ENCODE results near the gene MYCBP2. TPM values are rescaled to one million over a fixed set of nuclear protein-coding genes. Genes with fewer than 3 reads are reported as not detected.
A peak's percentile ranks its signal among the peaks of the same experiment; 100 is the strongest.
"Not testable (repeated sequence)": the region's sequence is repeated elsewhere in the genome, so short reads cannot be mapped to it uniquely, and the experiment has no call there.

Gene MYCBP2
- total RNA-seq, 1 donor from 2014 or later = 198 TPM

GRCh38 chr13:77300176-77301037 is 26.5 kb downstream of the MYCBP2 start:
- DNase-seq (ENCODE audit: low spot score in 2 of 2) = no peak
- FAIRE-seq = no peak

GRCh38 chr13:77299587-77299986 is 27.3 kb downstream of the MYCBP2 start:
- DNase-seq (ENCODE audit: low spot score in 2 of 2) (no peak), FAIRE-seq (peak; percentile 31)

DNA sequence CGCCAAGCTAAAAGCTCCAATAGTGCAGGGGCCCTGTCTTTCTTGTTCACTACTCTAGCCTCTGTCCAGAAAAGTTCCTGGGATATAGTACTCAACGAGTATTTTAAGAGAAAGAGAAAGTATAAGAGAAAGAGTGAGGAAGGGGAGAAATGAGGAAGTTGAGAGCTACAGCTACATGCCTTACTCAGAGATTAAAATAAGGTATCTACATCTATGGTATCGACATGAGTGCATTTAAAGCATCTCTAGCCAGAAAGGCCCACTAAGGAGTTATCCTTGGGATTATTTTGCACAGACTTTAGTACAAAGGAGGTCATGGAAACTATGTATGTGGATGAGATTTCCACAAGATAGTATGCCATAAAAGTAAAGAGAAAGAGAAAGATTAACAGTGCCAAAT is 28.5 kb downstream of the MYCBP2 start:
- FAIRE-seq (no peak), DNase-seq (ENCODE audit: low spot score in 2 of 2) (no peak)

GRCh38 chr13:77291774-77292173 is 35.1 kb downstream of the MYCBP2 start:
- FAIRE-seq (no peak), DNase-seq (ENCODE audit: low spot score in 2 of 2) (no peak)

GRCh38 chr13:77290342-77290741 is 36.6 kb downstream of the MYCBP2 start:
- FAIRE-seq (no peak), DNase-seq (ENCODE audit: low spot score in 2 of 2) (no peak)

DNA sequence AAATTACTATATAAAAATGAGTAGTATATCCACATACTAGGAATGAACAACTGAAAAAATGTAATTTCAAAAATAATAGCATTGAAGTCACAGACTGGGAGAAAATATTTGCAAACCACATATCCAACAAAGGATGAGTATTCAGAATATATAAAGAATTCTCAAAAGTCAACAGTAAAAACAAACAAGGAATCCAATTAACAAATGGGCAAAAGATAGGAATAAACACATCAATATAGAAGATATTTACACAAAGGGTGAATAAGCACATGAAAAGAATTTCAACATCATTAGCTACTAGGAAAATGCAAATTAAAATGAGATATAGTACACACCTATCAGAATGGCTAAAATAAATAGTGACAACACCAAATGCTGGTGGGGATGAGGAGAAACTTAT is 37.0 kb downstream of the MYCBP2 start:
- FAIRE-seq (peak; percentile 8), DNase-seq (ENCODE audit: low spot score in 2 of 2) (no peak)

- not testable (repeated sequence) for FAIRE-seq; DNase-seq (ENCODE audit: low spot score in 2 of 2)
These were observed 41.3 kb downstream of the MYCBP2 start for GRCh38 chr13:77285632-77286031.

GRCh38 chr13:77285098-77285497 is 41.8 kb downstream of the MYCBP2 start:
- DNase-seq (ENCODE audit: low spot score in 2 of 2) = no peak

GRCh38 chr13:77274126-77274525 is 52.8 kb downstream of the MYCBP2 start:
- FAIRE-seq (peak; percentile 3), DNase-seq (ENCODE audit: low spot score in 2 of 2) (no peak)

More at GRCh38 chr13:77285098-77285497, 41.8 kb downstream of the MYCBP2 start:
- FAIRE-seq = no peak

DNA sequence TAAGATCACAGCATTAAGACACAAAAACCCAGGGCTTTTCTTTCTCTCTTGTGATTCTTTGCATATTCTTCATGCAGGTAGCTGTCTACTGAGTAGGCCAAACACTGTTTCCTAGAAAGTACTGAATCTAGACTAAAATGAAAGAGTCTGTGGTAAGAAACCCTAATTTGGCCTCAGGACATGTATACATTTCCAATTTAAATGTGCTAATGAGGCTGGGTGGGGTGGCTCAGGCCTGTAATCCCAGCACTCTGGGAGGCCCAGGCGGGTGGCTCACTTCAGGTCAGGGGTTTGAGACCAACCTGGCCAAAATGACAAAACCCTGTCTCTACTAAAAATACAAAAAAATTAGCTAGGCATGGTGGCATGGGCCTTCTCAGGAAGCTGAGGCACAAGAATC is 57.8 kb downstream of the MYCBP2 start:
- FAIRE-seq = no peak
- DNase-seq (ENCODE audit: low spot score in 2 of 2) = no peak

GRCh38 chr13:77267362-77267761 is 59.5 kb downstream of the MYCBP2 start:
- DNase-seq (ENCODE audit: low spot score in 2 of 2) (no peak), FAIRE-seq (peak; percentile 44)

DNA sequence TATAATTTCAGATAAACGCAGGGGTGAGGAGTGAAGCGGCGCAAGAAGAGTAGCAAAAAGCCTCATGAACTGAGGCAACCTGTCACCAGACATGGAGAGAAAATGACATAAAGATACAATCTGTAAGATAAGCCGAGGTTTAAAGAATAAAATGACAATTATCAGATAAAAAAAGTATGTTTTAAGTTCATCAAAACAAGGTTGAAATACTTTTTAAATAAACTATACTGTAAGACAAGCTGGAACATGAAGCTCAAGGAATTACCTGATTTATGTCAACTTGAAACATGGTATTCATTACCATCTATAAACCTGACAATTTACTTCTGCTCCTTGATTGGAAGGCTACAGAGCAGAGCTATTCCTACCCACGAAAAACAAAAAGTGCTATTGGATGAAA is 61.6 kb downstream of the MYCBP2 start:
- FAIRE-seq = no peak
- no peak for DNase-seq (ENCODE audit: low spot score in 2 of 2)

DNA sequence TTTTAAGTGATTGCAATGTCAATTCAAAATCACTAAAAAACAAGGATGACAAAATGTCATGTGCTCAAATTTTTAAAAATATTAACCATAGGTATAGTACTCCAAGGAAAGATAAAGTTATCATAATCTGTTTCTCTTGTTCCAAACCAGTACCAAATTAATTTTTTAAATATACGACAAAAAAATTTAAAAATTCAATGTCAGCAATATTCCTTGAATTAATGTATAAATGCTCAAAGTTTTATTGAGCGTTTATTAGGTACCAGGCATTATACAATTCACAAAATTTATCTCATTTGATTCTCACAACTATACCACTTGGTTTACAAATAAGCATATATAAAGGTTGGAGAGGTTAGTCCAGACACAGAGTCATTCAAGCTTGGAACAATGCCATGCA is 64.7 kb downstream of the MYCBP2 start:
- FAIRE-seq (peak; percentile 26), DNase-seq (ENCODE audit: low spot score in 2 of 2) (no peak)

GRCh38 chr13:77250975-77251374 is 75.9 kb downstream of the MYCBP2 start:
- DNase-seq (ENCODE audit: low spot score in 2 of 2) (no peak), FAIRE-seq (no peak)

GRCh38 chr13:77245224-77245623 is 81.7 kb downstream of the MYCBP2 start:
- not testable (repeated sequence) for FAIRE-seq; DNase-seq (ENCODE audit: low spot score in 2 of 2)

DNA sequence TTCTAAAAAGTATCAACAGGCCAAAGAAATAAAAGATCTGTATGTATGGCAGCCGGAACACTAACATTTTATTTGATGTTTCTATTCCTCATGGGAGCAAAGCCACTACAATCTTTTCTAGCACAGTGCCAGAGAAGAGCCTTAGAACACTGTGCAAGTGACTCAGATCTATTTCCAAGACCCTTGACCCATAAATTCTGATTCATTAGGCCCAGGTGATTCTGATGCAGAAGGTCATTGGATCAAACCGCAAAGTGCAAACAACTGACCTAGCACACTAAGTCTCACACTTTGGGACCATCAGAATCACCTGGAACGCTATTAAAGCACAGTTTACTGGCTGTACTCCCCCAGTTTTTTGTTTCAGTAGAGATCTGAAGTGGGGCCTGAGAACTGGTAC is 87.6 kb downstream of the MYCBP2 start:
- FAIRE-seq (no peak), DNase-seq (ENCODE audit: low spot score in 2 of 2) (no peak)

- FAIRE-seq = no peak
These were observed 91.4 kb downstream of the MYCBP2 start for GRCh38 chr13:77235456-77236022.

DNA sequence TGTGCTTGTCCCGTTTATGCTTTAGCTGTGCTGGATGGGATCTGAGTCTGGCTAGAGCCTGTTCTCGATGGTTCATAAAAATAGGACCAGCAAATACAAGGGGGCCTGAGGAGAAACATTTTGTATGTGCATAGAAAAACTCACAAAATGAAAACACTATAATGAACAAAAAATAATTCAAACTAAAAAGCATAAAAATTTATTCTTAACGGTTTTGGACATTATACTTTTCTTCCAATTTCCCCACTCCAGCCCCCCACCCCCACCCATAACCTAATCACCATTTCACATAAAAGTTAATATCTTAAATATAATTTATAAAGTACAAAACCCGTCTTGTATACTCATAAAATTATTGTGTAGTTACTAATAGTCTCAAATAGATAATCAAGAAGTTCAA is 93.7 kb downstream of the MYCBP2 start:
- DNase-seq (ENCODE audit: low spot score in 2 of 2) (no peak), FAIRE-seq (no peak)

More at GRCh38 chr13:77235456-77236022, 91.4 kb downstream of the MYCBP2 start:
- DNase-seq (ENCODE audit: low spot score in 2 of 2) = no peak

DNA sequence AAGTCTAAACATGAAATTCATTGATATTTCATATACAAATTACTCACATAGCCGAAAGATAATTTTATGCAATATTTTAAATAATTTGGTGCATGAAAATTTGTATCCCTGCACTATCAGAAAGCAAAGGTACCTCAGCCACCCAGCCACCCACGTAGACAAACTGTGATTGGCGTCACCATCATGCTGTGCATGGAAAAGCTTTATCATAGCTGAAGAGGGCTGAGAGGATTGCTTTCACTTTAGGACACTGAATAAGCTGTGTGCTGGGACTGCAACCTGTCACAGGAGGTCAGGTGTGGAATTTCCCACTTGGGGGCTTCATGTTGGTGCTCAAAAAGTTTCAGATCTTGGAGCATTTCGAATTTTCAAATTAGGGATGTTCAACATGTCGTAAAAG is 96.3 kb downstream of the MYCBP2 start:
- DNase-seq (ENCODE audit: low spot score in 2 of 2) (no peak), FAIRE-seq (no peak)

DNA sequence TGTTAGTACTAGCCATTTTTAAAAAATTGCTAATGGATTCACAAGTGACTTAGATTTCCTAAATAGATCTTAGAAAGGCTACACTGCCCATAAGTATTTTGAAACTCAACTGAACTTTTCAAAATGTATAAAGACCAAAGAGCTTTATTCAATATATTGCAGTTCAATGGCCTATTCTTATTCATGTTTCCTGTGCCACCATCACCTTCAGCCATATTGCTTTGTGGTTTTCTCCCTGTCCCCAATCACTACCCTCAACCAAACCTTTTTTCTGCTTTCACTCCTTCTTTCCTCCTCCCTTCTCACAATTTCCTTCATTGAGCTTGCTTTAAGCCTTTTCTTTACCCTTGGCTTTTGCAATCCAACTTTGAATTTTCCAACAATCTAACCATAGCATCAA is 100.9 kb downstream of the MYCBP2 start:
- DNase-seq (ENCODE audit: low spot score in 2 of 2) (no peak), FAIRE-seq (no peak)

- DNase-seq (ENCODE audit: low spot score in 2 of 2) = no peak
- FAIRE-seq = no peak
These were observed 104.0 kb downstream of the MYCBP2 start for GRCh38 chr13:77222909-77223308.

Measured in frontal cortex (tissue), 4 donors.